ENCODE results near the gene SIRPA. TPM values are rescaled to one million over a fixed set of nuclear protein-coding genes. Genes with fewer than 3 reads are reported as not detected.
A peak's percentile ranks its signal among the peaks of the same experiment; 100 is the strongest.

SIRPA gene
- total and polyA plus RNA-seq, 2 donors (not counting 1 experiment from before 2014, with no cell fraction given), result 25.1 to 26.6 TPM

- Histone ChIP-seq H3K36me3 (ENCODE audit: control insufficient read depth, insufficient read depth, low read length) (no peaks in the 10 kb centered on the region), H3K9ac (ENCODE audit: insufficient read depth, low read length) (no peak overlapping the region), H3K27me3 (ENCODE audit: control insufficient read depth, insufficient read depth, low read length) (peaks cover 9% of the 10 kb centered on the region), H3K9me3 (ENCODE audit: control insufficient read depth, insufficient read depth, low read depth, low read length) (no peaks in the 10 kb centered on the region), H3K4me2 (ENCODE audit: extremely low read depth, insufficient read depth, low read length) (peak overlapping the region; percentile 75), H4K20me1 (ENCODE audit: control insufficient read depth, extremely low read depth, insufficient read depth, low read length) (no peaks in the 10 kb centered on the region), H3K79me2 (ENCODE audit: control insufficient read depth, insufficient read depth, low read length) (no peaks in the 10 kb centered on the region), H3K4me3 (replicated peaks in 1 of 4; ENCODE audit: control extremely low read depth in 1 of 4, insufficient read depth in 1 of 4, low read depth in 3 of 4, low read length in 4 of 4) (no peak overlapping the region), H2AFZ (ENCODE audit: low read length) (no peak overlapping the region), H3K27ac (ENCODE audit: insufficient read depth, low read length) (no peak overlapping the region), H3K4me1 (ENCODE audit: control insufficient read depth, extremely low read depth, insufficient read depth, low read length) (no peaks in the 10 kb centered on the region)
- no peak for DNase-seq (ENCODE audit: low read depth in 2 of 2)
- TF ChIP-seq EZH2 (IDR thresholded peaks at IDR 0.05; ENCODE audit: low read length, missing control alignments) (no peak), CTCF (conservative IDR thresholded peaks at IDR 0.05 in 1 of 2, IDR thresholded peaks at IDR 0.05 in 1 of 2; ENCODE audit: low read depth in 1 of 2, low read length in 2 of 2) (no peak)
Measured at GRCh38 chr20:1946442-1946761, 51.2 kb downstream of the SIRPA start.

GRCh38 chr20:1946762-1947534, 51.7 kb downstream of the SIRPA start:
- peak overlapping the region; percentile 75 for H3K4me2 ChIP-seq (ENCODE audit: extremely low read depth, insufficient read depth, low read length)
- TF ChIP-seq EZH2 (IDR thresholded peaks at IDR 0.05; ENCODE audit: low read length, missing control alignments) (no peak), CTCF (conservative IDR thresholded peaks at IDR 0.05 in 1 of 2, IDR thresholded peaks at IDR 0.05 in 1 of 2; ENCODE audit: low read depth in 1 of 2, low read length in 2 of 2) (no peak)
- no peak overlapping the region for H3K9ac ChIP-seq (ENCODE audit: insufficient read depth, low read length)

GRCh38 chr20:1947535-1947846, 52.3 kb downstream of the SIRPA start:
- H3K79me2 ChIP-seq (ENCODE audit: control insufficient read depth, insufficient read depth, low read length), result no peaks in the 10 kb centered on the region
- DNase-seq (ENCODE audit: low read depth in 2 of 2), result no peak
- H3K4me3 ChIP-seq (replicated peaks in 1 of 4; ENCODE audit: control extremely low read depth in 1 of 4, insufficient read depth in 1 of 4, low read depth in 3 of 4, low read length in 4 of 4), result no peak overlapping the region
- no peak overlapping the region for H3K27ac ChIP-seq (ENCODE audit: insufficient read depth, low read length)
- H3K36me3 ChIP-seq (ENCODE audit: control insufficient read depth, insufficient read depth, low read length), result no peaks in the 10 kb centered on the region
- H3K4me2 ChIP-seq (ENCODE audit: extremely low read depth, insufficient read depth, low read length), result no peak overlapping the region
- no peaks in the 10 kb centered on the region for H4K20me1 ChIP-seq (ENCODE audit: control insufficient read depth, extremely low read depth, insufficient read depth, low read length)
- no peak overlapping the region for H3K9ac ChIP-seq (ENCODE audit: insufficient read depth, low read length)
- no peaks in the 10 kb centered on the region for H3K4me1 ChIP-seq (ENCODE audit: control insufficient read depth, extremely low read depth, insufficient read depth, low read length)
- peaks cover 13% of the 10 kb centered on the region for H3K27me3 ChIP-seq (ENCODE audit: control insufficient read depth, insufficient read depth, low read length)
- no peak overlapping the region for H2AFZ ChIP-seq (ENCODE audit: low read length)
- no peaks in the 10 kb centered on the region for H3K9me3 ChIP-seq (ENCODE audit: control insufficient read depth, insufficient read depth, low read depth, low read length)
- TF ChIP-seq EZH2 (IDR thresholded peaks at IDR 0.05; ENCODE audit: low read length, missing control alignments) (no peak), CTCF (conservative IDR thresholded peaks at IDR 0.05 in 1 of 2, IDR thresholded peaks at IDR 0.05 in 1 of 2; ENCODE audit: low read depth in 1 of 2, low read length in 2 of 2) (no peak)

More at GRCh38 chr20:1946762-1947534, 51.7 kb downstream of the SIRPA start:
- Histone ChIP-seq H3K4me3 (replicated peaks in 1 of 4; ENCODE audit: control extremely low read depth in 1 of 4, insufficient read depth in 1 of 4, low read depth in 3 of 4, low read length in 4 of 4) (peak overlapping the region in 2 of 4 experiments; percentile 2 to 4), H2AFZ (ENCODE audit: low read length) (no peak overlapping the region), H3K27ac (ENCODE audit: insufficient read depth, low read length) (no peak overlapping the region), H4K20me1 (ENCODE audit: control insufficient read depth, extremely low read depth, insufficient read depth, low read length) (no peaks in the 10 kb centered on the region), H3K27me3 (ENCODE audit: control insufficient read depth, insufficient read depth, low read length) (peaks cover 13% of the 10 kb centered on the region), H3K36me3 (ENCODE audit: control insufficient read depth, insufficient read depth, low read length) (no peaks in the 10 kb centered on the region), H3K4me1 (ENCODE audit: control insufficient read depth, extremely low read depth, insufficient read depth, low read length) (no peaks in the 10 kb centered on the region), H3K9me3 (ENCODE audit: control insufficient read depth, insufficient read depth, low read depth, low read length) (no peaks in the 10 kb centered on the region), H3K79me2 (ENCODE audit: control insufficient read depth, insufficient read depth, low read length) (no peaks in the 10 kb centered on the region)
- peak; percentile 17 to 35 for DNase-seq (ENCODE audit: low read depth in 2 of 2)

Data from fibroblast of lung (primary cell).